Immature natural killer cell (primary cell): ENCODE measurements around the gene GFI1B. TPM values are rescaled to one million over a fixed set of nuclear protein-coding genes. Genes with fewer than 3 reads are reported as not detected.

Experiments
- polyA plus RNA-seq, 3 donors: library from polyadenylated mRNA; unstranded; fragments of 300-500 nt; fragmentation: Illumina TruSeq; gene quantifications; one replicate each; pipeline ENCODE4 v1.2.3, GENCODE V29; 2021

The GFI1B gene
- polyA plus RNA-seq, 3 donors from 2014 or later, result 1.6 to 1.8 TPM; not detected in 1

Other genes with a start within 250 kb of the GFI1B start
- 1 to 10 TPM in 2 of 3 donors, not detected in 1; 1.9 to 3.3 TPM for gene AK8, start 100.4 kb upstream of the GFI1B start, polyA plus RNA-seq
- gene SPACA9, start 99.8 kb upstream of the GFI1B start, polyA plus RNA-seq, result 1 to 10 TPM; 1.6 to 6.5 (median 2.4) TPM
- 10 to 100 TPM in 1 of 3 donors, 1 to 10 TPM in 2; 2.5 to 11.8 (median 6.8) TPM for gene TSC1, start 34.1 kb upstream of the GFI1B start, polyA plus RNA-seq
- gene GTF3C5, start 52.3 kb downstream of the GFI1B start, polyA plus RNA-seq, result 10 to 100 TPM; 31.0 to 52.7 (median 41.0) TPM
- gene CEL, start 83.3 kb downstream of the GFI1B start, polyA plus RNA-seq, result not detected
- gene RALGDS, start 142.5 kb downstream of the GFI1B start, polyA plus RNA-seq, result 10 to 100 TPM; 31.2 to 68.8 (median 31.6) TPM
- gene GBGT1, start 185.2 kb downstream of the GFI1B start, polyA plus RNA-seq, result not detected
- gene OBP2B, start 230.6 kb downstream of the GFI1B start, polyA plus RNA-seq, result not detected